AG09309 (cell line): ENCODE measurements around the gene DRD4.

Experiments used
- DNase-seq: peaks from one replicate; pipeline ENCODE4 v3.0.0-alpha.2; 2010; ENCODE audit warnings: low read depth
- H3K4me3 ChIP-seq: 2 replicates; pipeline ENCODE4 v1.5.1; 2011; ENCODE audit warnings: mild to moderate bottlenecking, low read depth, low read length, moderate library complexity; ENCODE audit not compliant: control insufficient read depth
- CTCF ChIP-seq: IDR thresholded peaks from 2 replicates; pipeline ENCODE4 v1.5.1; 2011; ENCODE audit warnings: mild to moderate bottlenecking, low read depth, low read length, inconsistent platforms; ENCODE audit not compliant: insufficient read depth, control insufficient read depth; ENCODE audit errors: missing control alignments

The DRD4 gene

GRCh38 chr11:607971-608659, 29.0 kb upstream of the DRD4 start:
- TF ChIP-seq CTCF = no peak
- no peak overlapping the region for H3K4me3 ChIP-seq
- DNase-seq = no peak

- H3K4me3 ChIP-seq = no peak overlapping the region
- no peak for TF ChIP-seq CTCF
- no peak for DNase-seq
Measured at GRCh38 chr11:608791-609251, 28.2 kb upstream of the DRD4 start.

GRCh38 chr11:609341-609811, 27.7 kb upstream of the DRD4 start:
- TF ChIP-seq CTCF = no peak
- no peak for DNase-seq
- no peak overlapping the region for H3K4me3 ChIP-seq

GRCh38 chr11:610146-610801, 26.8 kb upstream of the DRD4 start:
- no peak for TF ChIP-seq CTCF
- DNase-seq = no peak
- no peak overlapping the region for H3K4me3 ChIP-seq

GRCh38 chr11:611001-611996, 25.8 kb upstream of the DRD4 start:
- DNase-seq = no peak
- no peak overlapping the region for H3K4me3 ChIP-seq
- TF ChIP-seq CTCF = no peak
